GM12864 (cell line): ENCODE measurements around the gene GRPEL2.

ENCODE experiments used
- DNase-seq: peaks from one replicate; pipeline ENCODE4 v3.0.0-alpha.2; 2011; ENCODE audit warnings: low read depth
- H3K4me3 ChIP-seq: 2 replicates; pipeline ENCODE4 v1.5.1; 2011; ENCODE audit warnings: mild to moderate bottlenecking, low read depth, low read length, control low read depth
- CTCF ChIP-seq: IDR thresholded peaks from 2 replicates; pipeline ENCODE4 v1.5.1; 2011; ENCODE audit warnings: low read depth, mild to moderate bottlenecking, moderate library complexity, low read length, control low read depth, inconsistent platforms; ENCODE audit errors: missing control alignments

The GRPEL2 gene

GRCh38 chr5:149345147-149345891, at the start of gene GRPEL2:
GRPEL2 (plus strand) TSS chr5:149345499; CDS start chr5:149345540, 41 bp downstream.
- peak within 1 kb of the TSS; percentile 94 for H3K4me3 ChIP-seq
- no peak for TF ChIP-seq CTCF

DNA sequence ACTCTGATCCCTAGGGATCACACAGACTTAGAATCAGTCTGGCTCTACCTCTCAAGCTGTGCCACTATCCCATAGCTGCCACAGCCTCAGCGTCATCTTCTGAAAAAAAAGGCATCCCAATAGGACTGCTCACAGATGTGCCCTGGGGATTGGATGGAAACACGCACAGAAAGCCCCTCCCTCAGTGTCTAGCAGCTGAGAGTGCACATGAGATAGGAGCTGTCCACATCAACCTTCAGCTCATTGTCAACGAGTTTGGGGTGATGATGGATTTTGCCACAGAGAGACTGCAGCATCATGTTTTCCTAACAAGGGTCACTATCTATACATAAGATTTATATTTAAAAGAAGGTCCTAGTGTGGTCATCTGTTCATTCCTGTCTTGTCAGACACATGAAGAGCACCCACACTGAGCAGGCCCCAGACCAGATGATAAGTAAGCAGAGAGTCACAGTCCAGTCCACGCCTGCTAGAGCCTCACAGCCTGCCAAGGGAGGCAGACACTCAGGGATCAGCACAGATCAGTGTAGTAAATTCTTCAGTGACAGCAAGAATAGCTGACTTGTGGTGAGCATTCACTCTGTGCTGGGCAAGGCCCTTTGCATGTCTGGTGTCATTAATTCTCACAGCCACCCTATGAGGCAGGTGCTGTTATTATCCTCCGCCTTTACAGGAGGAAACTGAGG, 47.8 kb upstream of the GRPEL2 start:
- no peak for DNase-seq
- H3K4me3 ChIP-seq, result no peak overlapping the region
- TF ChIP-seq CTCF, result no peak

More at GRCh38 chr5:149345147-149345891, at the start of gene GRPEL2:
- peak; percentile 95 for DNase-seq

DNA sequence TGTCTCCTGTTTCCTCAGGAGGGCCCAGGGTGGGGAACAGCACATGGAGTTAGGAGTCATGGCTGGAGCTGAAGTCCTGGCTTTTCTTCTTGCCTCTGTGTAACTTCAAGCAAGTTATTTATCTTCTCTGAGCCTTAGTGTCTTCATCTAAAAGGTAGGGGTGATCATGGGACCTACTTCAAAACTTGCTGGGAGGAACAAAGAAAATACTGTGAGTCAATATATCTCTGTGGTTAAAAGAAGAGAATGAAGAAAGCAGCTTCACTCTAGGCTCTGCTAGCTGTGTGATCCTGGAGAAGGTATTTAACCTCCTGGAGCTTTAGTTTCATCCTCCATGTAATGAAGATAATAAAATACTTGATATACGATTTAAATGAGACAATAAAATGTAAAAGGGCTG, 47.1 kb upstream of the GRPEL2 start:
- H3K4me3 ChIP-seq, result no peak overlapping the region
- DNase-seq, result no peak
- TF ChIP-seq CTCF, result no peak

DNA sequence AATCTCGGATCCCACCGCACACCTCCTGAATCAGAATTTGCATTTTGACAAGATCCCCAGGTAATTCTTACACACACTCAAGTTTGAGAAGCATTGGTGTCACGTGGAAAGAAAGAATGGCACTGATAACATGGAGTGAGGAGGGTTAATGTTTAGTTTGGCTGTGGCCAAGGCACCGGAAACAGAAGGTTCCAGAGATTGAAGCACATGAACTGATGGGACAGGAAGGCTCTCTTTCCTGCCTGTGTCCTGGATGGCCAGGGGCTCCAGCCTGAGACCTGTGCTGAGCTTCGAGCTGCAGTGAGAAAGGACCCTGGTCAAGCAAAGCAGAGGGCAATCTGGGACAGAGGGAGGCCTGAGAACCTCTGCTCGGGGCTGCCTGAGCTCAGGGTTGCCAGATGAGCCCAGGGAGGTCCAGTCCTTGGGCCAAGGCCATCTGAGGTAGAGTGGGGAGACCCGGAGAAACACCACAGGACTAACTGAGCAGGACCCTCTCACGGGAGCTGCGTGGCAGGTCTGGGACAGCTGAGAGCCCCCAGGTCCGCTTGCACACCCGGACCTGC, 46.4 kb upstream of the GRPEL2 start:
- DNase-seq, result no peak
- H3K4me3 ChIP-seq, result no peak overlapping the region
- TF ChIP-seq CTCF, result no peak

- no peak overlapping the region for H3K4me3 ChIP-seq
- DNase-seq, result no peak
- TF ChIP-seq CTCF, result no peak
These were observed 45.7 kb upstream of the GRPEL2 start for GRCh38 chr5:149299451-149300054.

- no peak overlapping the region for H3K4me3 ChIP-seq
- no peak for DNase-seq
These were observed 44.9 kb upstream of the GRPEL2 start for GRCh38 chr5:149300441-149300840.

More at GRCh38 chr5:149300441-149300840, 44.9 kb upstream of the GRPEL2 start:
- no peak for TF ChIP-seq CTCF
